ENCODE measurements around the gene CLK2.
"Not testable (repeated sequence)": the region's sequence is repeated elsewhere in the genome, so short reads cannot be mapped to it uniquely, and the experiment has no call there.

CLK2 gene

GRCh38 chr1:155296661-155297060, 23.4 kb upstream of the CLK2 start:
- DNase-seq (ENCODE audit: low read depth) = no peak

- DNase-seq (ENCODE audit: low read depth) = no peak
Observed at GRCh38 chr1:155295942-155296267, 22.6 kb upstream of the CLK2 start.

- no peak for DNase-seq (ENCODE audit: low read depth)
Observed at GRCh38 chr1:155295183-155295941, 22.1 kb upstream of the CLK2 start.

- no peak for DNase-seq (ENCODE audit: low read depth)
Observed at GRCh38 chr1:155294520-155295182, 21.3 kb upstream of the CLK2 start.

GRCh38 chr1:155293086-155293749, 19.9 kb upstream of the CLK2 start:
- DNase-seq (ENCODE audit: low read depth) = no peak

GRCh38 chr1:155291006-155291405, 17.7 kb upstream of the CLK2 start:
- not testable (repeated sequence) for DNase-seq (ENCODE audit: low read depth)

- DNase-seq (ENCODE audit: low read depth) = no peak
Observed at GRCh38 chr1:155287987-155288543, 14.8 kb upstream of the CLK2 start.

GRCh38 chr1:155286544-155286943, 13.2 kb upstream of the CLK2 start:
- DNase-seq (ENCODE audit: low read depth) = no peak

- DNase-seq (ENCODE audit: low read depth) = no peak
Observed at GRCh38 chr1:155285631-155286044, 12.3 kb upstream of the CLK2 start.

- DNase-seq (ENCODE audit: low read depth) = no peak
Observed at GRCh38 chr1:155285063-155285462, 11.8 kb upstream of the CLK2 start.

GRCh38 chr1:155284476-155284875, 11.2 kb upstream of the CLK2 start:
- DNase-seq (ENCODE audit: low read depth) = no peak

GRCh38 chr1:155282488-155283091, 9.3 kb upstream of the CLK2 start:
- DNase-seq (ENCODE audit: low read depth) = no peak

GRCh38 chr1:155279268-155279667, 6.0 kb upstream of the CLK2 start:
- DNase-seq (ENCODE audit: low read depth) = no peak

GRCh38 chr1:155278689-155279160, 5.4 kb upstream of the CLK2 start:
- DNase-seq (ENCODE audit: low read depth) = no peak

- peak; percentile 49 for DNase-seq (ENCODE audit: low read depth)
Observed at GRCh38 chr1:155277902-155278688, 4.8 kb upstream of the CLK2 start.

GRCh38 chr1:155277070-155277901, 4.0 kb upstream of the CLK2 start, which contains the start of gene HCN3:
Gene HCN3, plus strand, starts transcription at chr1:155277463. Its CDS starts 128 bp downstream, at chr1:155277591.
- peak; percentile 83 for DNase-seq (ENCODE audit: low read depth)

GRCh38 chr1:155272466-155273342, 600 bp downstream of the CLK2 start:
- no peak for DNase-seq (ENCODE audit: low read depth)

- DNase-seq (ENCODE audit: low read depth) = no peak
Observed at GRCh38 chr1:155269381-155269780, 3.9 kb downstream of the CLK2 start.

- DNase-seq (ENCODE audit: low read depth) = no peak
Observed at GRCh38 chr1:155268630-155269029, 4.7 kb downstream of the CLK2 start.

- no peak for DNase-seq (ENCODE audit: low read depth)
Observed at GRCh38 chr1:155267373-155267772, 5.9 kb downstream of the CLK2 start.

All from stimulated activated CD8-positive, alpha-beta memory T cell treated with anti-CD3 and anti-CD28 coated beads, Interleukin-15, amount 100 ng/mL, for 1 hour (primary cell).